ENCODE data around the gene PSAP. TPM values are rescaled to one million over a fixed set of nuclear protein-coding genes. Genes with fewer than 3 reads are reported as not detected.
A peak's percentile ranks its signal among the peaks of the same experiment; 100 is the strongest.

PSAP gene
- total RNA-seq, 1 experiment from 2014 or later = 336 TPM

DNA sequence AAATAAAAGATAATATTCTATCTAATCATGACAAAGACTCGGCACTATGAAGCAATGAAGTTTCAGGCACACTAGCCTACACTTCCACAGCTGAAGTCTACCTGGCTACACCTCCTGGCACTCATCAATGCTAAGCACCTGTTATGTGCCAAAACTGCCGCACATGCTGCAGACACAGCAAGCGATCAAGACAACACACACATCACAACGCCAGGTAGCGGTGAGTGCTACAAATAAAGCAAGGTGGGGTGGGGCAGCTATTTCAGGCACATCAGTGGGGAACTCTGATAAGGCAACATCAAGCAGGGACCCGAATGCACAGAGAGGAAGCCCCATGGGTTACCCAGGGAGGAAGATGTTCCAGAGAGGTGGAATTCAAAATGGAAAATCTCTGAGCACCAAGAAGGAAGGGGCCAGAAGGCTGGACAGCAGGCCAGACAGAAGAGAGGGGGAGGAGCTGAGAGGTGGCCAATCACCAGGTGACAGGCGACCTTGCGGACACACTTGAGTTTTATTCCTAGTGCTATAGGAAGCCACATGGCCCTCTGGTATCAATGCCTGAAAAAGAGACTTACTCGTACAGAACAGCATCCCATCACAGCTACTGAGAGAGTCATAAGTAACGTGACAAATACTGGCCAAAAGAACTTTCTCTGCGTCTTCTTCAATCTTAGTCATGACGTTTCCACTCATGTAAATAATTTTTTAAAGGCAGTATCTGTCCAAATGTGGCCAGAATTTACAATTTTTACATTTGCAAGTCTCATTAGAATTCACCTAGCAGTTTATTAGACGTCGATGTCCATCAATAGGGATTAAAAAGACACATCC lies 8.0 kb downstream of the PSAP start:
- no peak overlapping the region for H3K14ac ChIP-seq (ENCODE audit: insufficient read depth, low read length)
- no peak overlapping the region for H2BK12ac ChIP-seq (ENCODE audit: insufficient read length, low read depth, low read length)
- DNase-seq = no peak
- H4K5ac ChIP-seq (ENCODE audit: insufficient read length, low read depth, low read length) = no peak overlapping the region
- peaks cover 55% of the 10 kb centered on the region for H3K79me2 ChIP-seq (ENCODE audit: insufficient read depth, low read length)
- H2AK5ac ChIP-seq (ENCODE audit: insufficient read length, low read length) = no peak overlapping the region
- WGBS (ENCODE audit: extremely low coverage, insufficient read length, low lambda C conversion rate) = no CpG with 5 or more reads among the region's 14 CpGs
- H3K9me3 ChIP-seq (ENCODE audit: control insufficient read depth, low read depth, low read length) = no peaks in the 10 kb centered on the region
- TF ChIP-seq, protein P1, sequence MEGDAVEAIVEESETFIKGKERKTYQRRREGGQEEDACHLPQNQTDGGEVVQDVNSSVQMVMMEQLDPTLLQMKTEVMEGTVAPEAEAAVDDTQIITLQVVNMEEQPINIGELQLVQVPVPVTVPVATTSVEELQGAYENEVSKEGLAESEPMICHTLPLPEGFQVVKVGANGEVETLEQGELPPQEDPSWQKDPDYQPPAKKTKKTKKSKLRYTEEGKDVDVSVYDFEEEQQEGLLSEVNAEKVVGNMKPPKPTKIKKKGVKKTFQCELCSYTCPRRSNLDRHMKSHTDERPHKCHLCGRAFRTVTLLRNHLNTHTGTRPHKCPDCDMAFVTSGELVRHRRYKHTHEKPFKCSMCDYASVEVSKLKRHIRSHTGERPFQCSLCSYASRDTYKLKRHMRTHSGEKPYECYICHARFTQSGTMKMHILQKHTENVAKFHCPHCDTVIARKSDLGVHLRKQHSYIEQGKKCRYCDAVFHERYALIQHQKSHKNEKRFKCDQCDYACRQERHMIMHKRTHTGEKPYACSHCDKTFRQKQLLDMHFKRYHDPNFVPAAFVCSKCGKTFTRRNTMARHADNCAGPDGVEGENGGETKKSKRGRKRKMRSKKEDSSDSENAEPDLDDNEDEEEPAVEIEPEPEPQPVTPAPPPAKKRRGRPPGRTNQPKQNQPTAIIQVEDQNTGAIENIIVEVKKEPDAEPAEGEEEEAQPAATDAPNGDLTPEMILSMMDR (conservative IDR thresholded peaks at IDR 0.05) = no peak
- H3T11ph ChIP-seq (ENCODE audit: low read length) = no peak overlapping the region
- no peak overlapping the region for H2AFZ ChIP-seq (ENCODE audit: low read length)
- no peak overlapping the region for H3K23ac ChIP-seq (ENCODE audit: insufficient read length, low read depth, low read length)
- no peaks in the 10 kb centered on the region for H3K23me2 ChIP-seq (ENCODE audit: insufficient read length, low read depth, low read length, poor library complexity, severe bottlenecking)
- no peak overlapping the region for H3K4me3 Mint-ChIP-seq
- peaks cover 29 to 45% of the 10 kb centered on the region in 2 experiments for H3K4me1 Mint-ChIP-seq
- no peaks in the 10 kb centered on the region for H3K9me3 Mint-ChIP-seq
- no peak overlapping the region for H2BK15ac ChIP-seq (ENCODE audit: low read depth, low read length)
- no peak overlapping the region; a peak in 1 of 7 replicates for H3K27ac Mint-ChIP-seq
- no peak overlapping the region for H2BK20ac ChIP-seq (ENCODE audit: low read depth, low read length, poor library complexity, severe bottlenecking)
- H3K18ac ChIP-seq (ENCODE audit: insufficient read length, low read depth, low read length) = peak overlapping the region; percentile 34
- no peak overlapping the region for H3K4me2 ChIP-seq (ENCODE audit: insufficient read depth, insufficient read length, low read length)
- peaks cover 9% of the 10 kb centered on the region; the same call in 1 of the 2 replicates for H3K4me1 ChIP-seq (ENCODE audit: insufficient read depth, low read length)
- peaks cover 3% of the 10 kb centered on the region for H3K79me1 ChIP-seq (ENCODE audit: insufficient read depth, low read depth, low read length, poor library complexity, severe bottlenecking)
- peaks cover 0 to 7% (median 1%) of the 10 kb centered on the region in 3 experiments; a peak in 3 of 7 replicates for H3K36me3 Mint-ChIP-seq (ENCODE audit: insufficient read depth in 1 of 3, low read depth in 3 of 3)
- no peaks in the 10 kb centered on the region for H3K27me3 Mint-ChIP-seq (ENCODE audit: low read depth)
- no peak overlapping the region for H3K9ac ChIP-seq (ENCODE audit: extremely low read depth, insufficient read length, low read length)
- no peaks in the 10 kb centered on the region for H3K27me3 ChIP-seq (ENCODE audit: insufficient read depth, low read length)
- H4K20me1 ChIP-seq (ENCODE audit: control insufficient read depth, insufficient read depth, insufficient read length) = no peaks in the 10 kb centered on the region
- H3K4ac ChIP-seq (ENCODE audit: low read depth, low read length) = no peak overlapping the region
- no peak overlapping the region for H4K91ac ChIP-seq (ENCODE audit: insufficient read length, low read depth, low read length)
- no peak overlapping the region for H3K27ac ChIP-seq (ENCODE audit: insufficient read length, low read depth, low read length)
- H4K8ac ChIP-seq (replicated peaks; ENCODE audit: insufficient read length, low read depth, low read length) = no peak overlapping the region
- no peak overlapping the region for H2BK5ac ChIP-seq (ENCODE audit: insufficient read length, low read length)
- H2BK120ac ChIP-seq (ENCODE audit: low read depth, low read length, poor library complexity, severe bottlenecking) = no peak overlapping the region
- no peak overlapping the region for H3K56ac ChIP-seq (ENCODE audit: insufficient read length, low read depth, low read length)

Data from H9 (cell line).